ENCODE data around the gene LAIR2.

Gene LAIR2

DNA sequence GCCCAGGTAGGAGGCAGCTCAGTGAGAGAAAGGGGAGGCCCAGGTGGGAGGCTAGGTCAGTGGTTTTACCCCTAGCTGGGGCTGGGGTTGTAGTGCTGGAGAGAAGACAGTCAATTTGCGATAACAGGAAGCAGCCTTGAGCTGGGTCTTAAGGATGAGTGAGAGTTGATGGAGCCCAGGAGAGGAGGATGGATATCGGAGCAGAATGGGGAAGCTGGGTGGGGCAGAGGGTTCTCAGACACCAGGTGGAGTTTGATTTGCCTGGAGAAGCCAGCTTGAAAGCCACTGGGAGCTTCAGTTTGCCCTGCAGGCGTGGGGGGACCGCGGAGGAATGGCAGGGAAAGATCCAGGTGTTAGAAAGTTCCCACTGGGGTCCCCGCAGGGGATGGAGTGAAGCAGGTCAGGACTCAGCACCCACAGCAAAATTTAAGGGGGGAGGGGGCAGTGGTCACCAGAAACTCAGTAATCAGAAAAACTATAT lies 28.7 kb upstream of the LAIR2 start:
- TF ChIP-seq, protein P1, sequence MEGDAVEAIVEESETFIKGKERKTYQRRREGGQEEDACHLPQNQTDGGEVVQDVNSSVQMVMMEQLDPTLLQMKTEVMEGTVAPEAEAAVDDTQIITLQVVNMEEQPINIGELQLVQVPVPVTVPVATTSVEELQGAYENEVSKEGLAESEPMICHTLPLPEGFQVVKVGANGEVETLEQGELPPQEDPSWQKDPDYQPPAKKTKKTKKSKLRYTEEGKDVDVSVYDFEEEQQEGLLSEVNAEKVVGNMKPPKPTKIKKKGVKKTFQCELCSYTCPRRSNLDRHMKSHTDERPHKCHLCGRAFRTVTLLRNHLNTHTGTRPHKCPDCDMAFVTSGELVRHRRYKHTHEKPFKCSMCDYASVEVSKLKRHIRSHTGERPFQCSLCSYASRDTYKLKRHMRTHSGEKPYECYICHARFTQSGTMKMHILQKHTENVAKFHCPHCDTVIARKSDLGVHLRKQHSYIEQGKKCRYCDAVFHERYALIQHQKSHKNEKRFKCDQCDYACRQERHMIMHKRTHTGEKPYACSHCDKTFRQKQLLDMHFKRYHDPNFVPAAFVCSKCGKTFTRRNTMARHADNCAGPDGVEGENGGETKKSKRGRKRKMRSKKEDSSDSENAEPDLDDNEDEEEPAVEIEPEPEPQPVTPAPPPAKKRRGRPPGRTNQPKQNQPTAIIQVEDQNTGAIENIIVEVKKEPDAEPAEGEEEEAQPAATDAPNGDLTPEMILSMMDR (IDR thresholded peaks at IDR 0.05; ENCODE audit: control insufficient read depth, extremely low read depth, insufficient read depth): no peak
- no peak for DNase-seq (ENCODE audit: low read depth)
- no peak overlapping the region for H3K4me3 ChIP-seq (ENCODE audit: low read depth, low read length)

DNA sequence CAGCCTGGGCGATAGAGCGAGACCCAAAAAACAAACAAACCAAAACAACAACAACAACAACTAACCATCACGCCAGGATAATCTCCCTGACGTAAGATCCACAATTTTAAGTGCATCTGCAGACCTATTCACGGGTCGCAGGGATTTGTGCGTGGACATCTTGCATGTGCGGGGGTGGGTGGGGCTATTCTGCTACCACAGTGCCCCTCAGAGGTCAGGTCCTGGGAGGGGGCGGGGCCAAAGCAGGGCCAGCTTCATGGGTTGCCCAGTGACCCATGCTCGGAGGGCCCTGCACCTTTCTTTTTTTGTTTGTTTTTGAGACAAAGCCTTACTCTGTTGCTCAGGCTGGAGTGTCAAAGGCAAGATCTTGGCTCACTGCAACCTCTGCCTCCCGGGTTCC lies 26.9 kb upstream of the LAIR2 start:
- TF ChIP-seq, protein P1 (IDR thresholded peaks at IDR 0.05; ENCODE audit: control insufficient read depth, extremely low read depth, insufficient read depth): no peak
- no peak for DNase-seq (ENCODE audit: low read depth)
- H3K4me3 ChIP-seq (ENCODE audit: low read depth, low read length): no peak overlapping the region

DNA sequence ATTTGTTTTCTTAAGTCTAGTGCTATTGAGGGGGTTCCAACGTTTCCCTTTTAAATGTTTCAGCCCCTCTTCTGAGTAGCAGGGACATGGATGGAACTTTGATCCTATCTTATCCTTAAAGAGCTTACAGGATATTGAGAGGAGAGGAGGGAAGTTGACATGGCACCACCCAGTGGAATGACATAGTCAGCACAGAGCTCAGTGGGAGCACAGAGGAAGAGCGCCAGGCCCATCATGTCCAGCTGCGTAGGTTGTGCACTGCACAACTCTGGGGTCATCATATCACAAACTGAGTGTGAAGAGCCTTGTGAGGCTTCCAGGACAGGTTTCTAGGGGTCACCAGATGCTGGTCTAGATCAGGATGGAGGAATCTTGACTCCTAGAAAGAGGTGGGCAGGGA lies 25.0 kb upstream of the LAIR2 start:
- no peak overlapping the region for H3K4me3 ChIP-seq (ENCODE audit: low read depth, low read length)
- no peak for DNase-seq (ENCODE audit: low read depth)
- TF ChIP-seq, protein P1 (IDR thresholded peaks at IDR 0.05; ENCODE audit: control insufficient read depth, extremely low read depth, insufficient read depth): no peak

DNA sequence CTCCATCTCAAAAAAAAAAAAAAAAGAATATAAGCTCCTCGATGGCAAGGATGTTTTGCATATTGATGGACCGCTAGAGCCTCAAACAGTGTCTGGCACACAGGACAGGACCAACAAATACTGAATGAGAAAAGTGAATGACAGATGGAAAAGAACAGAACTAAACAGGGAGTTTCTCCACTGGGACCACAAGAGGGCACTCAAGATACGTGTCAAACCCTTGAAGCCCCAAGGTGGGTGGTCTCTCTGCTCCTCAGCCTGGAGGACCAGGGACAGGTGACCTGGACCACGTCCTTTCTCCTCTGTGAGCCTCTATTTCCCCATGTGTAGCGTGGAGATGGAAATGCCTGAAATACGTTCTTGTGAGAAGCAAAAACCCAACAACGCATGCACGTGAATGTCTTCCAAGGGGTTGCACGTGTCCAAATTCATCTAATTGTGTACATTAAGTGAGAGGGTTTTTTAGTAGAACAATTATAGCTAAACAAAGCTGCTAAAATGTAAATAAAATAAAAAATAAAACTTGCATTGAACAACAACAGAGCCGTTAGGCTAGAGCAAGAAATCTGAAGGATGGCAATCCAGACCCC lies 23.9 kb upstream of the LAIR2 start:
- no peak for DNase-seq (ENCODE audit: low read depth)
- TF ChIP-seq, protein P1 (IDR thresholded peaks at IDR 0.05; ENCODE audit: control insufficient read depth, extremely low read depth, insufficient read depth): peak; percentile 77
- no peak overlapping the region for H3K4me3 ChIP-seq (ENCODE audit: low read depth, low read length)

DNA sequence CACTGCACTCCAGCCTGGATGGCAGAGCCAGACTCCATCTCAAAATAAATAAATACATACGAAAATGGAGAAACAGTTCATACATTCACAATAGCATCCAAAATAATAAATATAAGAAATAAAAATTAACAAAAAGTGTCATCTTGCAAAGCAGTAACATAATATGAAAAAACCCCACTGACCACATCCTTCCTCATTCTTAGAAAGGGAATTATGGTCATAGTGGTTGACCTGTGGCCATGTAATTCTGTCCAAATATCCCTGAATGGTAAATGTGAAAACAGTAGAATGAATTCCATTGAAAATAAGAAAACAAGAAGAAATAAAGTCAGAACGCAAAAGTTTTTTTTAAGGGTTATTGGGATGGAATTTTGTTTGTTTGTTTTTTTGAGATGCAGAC lies 22.6 kb upstream of the LAIR2 start:
- H3K4me3 ChIP-seq (ENCODE audit: low read depth, low read length): no peak overlapping the region
- DNase-seq (ENCODE audit: low read depth): no peak
- TF ChIP-seq, protein P1 (IDR thresholded peaks at IDR 0.05; ENCODE audit: control insufficient read depth, extremely low read depth, insufficient read depth): no peak

DNA sequence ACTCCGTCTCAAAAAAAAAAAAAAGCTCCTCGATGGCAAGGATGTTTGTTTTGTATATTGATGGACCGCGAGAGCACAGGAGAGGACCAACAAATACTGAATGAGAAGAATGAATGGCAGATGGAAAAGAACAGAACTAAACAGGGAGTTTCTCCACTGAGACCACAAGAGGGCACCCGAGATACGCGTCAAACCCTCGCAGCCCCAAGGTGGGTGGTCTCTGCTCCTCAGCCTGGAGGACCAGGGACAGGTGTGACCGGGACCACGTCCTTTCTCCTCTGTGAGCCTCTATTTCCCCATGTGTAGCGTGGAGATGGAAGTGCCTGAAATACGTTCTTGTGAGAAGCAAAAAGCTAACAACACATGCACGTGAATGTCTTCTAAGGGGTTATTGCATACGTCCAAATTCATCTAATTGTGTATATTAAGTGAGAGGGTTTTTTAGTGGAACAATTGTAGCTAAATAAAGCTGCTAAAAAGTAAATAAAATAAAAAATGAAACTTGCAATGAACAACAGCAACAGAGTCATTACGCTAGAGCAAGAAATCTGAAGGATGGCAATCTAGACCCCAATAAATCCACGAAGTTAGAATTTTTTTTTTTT lies 21.2 kb upstream of the LAIR2 start:
- no peak for DNase-seq (ENCODE audit: low read depth)
- TF ChIP-seq, protein P1 (IDR thresholded peaks at IDR 0.05; ENCODE audit: control insufficient read depth, extremely low read depth, insufficient read depth): peak; percentile 71
- no peak overlapping the region for H3K4me3 ChIP-seq (ENCODE audit: low read depth, low read length)

DNA sequence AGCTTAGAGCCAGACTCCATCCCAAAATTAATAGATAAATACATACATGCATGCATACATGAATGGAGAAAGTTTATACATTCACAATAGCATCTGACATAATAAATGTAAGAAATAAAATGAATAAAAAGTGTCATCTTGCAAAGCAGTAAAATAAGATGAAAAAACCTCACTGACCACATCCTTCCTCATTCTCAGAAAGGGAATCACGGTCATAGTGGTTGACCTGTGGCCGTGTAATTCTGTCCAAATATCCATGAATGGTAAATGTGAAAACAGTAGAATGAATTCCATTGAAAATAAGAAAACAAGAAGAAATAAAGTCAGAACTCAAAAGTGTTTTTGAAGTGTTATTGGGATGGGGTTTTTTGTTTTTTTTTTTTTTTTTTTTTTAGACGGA lies 19.7 kb upstream of the LAIR2 start:
- no peak for DNase-seq (ENCODE audit: low read depth)
- H3K4me3 ChIP-seq (ENCODE audit: low read depth, low read length): no peak overlapping the region
- TF ChIP-seq, protein P1 (IDR thresholded peaks at IDR 0.05; ENCODE audit: control insufficient read depth, extremely low read depth, insufficient read depth): no peak

Data from LNCaP clone FGC (cell line).